Esophagus muscularis mucosa (tissue), 4 donors: ENCODE measurements around the gene TSPAN31.

Experiments used
- EP300 ChIP-seq: sonication (generic); formaldehyde crosslinking; IDR thresholded peaks from one replicate; pipeline ENCODE4 v1.6.1; 2017; ENCODE audit warnings: antibody characterized with exemption
- POLR2A ChIP-seq: fragments of 450-650 bp; IDR thresholded peaks from one replicate; pipeline ENCODE4 v1.6.1; 2017; ENCODE audit warnings: antibody characterized with exemption, moderate library complexity, mild to moderate bottlenecking, low read depth
- POLR2AphosphoS5 ChIP-seq, 2 donors: sonication (generic); formaldehyde crosslinking; IDR thresholded peaks; one replicate each; pipeline ENCODE4 v1.6.1; 2017; ENCODE audit warnings: antibody characterized with exemption in 2 of 2
- TF ChIP-seq, protein P1 (sequence below), 3 experiments: fragments of 200-600 bp in 2 of 3; fragments of 450-650 bp in 1 of 3; sonication (generic) in 2 of 3; IDR thresholded peaks; one replicate each; pipeline ENCODE4 v1.5.1; 2017 to 2019; ENCODE audit warnings: antibody characterized with exemption in 3 of 3, mild to moderate bottlenecking in 2 of 3, moderate library complexity in 1 of 3

DNA sequence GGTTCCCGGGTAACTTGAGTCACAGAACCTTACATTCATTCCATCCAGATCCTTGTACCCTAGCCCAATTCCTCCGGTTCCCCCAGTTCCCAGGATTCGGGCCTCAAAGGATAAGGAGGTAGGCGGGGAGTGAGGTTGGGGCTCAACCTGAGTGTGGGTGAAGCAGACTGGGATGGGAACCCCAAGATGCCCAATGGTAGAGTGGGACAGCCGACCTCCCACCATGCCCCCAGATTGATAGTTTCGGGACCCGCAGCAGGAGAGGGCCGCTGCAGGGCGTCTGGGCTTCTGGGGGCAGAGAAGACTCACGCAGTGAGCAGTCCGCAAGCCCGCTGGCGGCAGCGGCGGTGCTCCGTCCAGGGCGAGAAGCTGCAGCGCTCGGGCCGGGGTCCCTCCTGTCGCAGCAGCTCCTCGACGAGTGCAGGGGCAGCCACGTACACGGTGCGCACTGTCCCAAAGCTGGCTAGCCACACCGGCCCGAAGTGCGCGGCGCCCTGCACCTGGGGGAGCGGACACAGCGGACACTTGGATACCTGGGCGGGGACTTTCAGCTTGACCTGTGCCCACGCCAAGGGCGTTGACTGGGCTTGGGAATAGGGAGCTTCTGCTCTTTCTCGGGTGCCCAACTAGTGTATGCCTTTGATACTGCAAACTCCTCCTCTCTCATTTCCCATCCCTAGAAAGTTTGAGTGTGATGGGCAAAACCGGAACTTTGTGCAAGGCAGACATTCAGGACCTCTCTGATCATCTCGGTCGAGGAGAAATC is 21.0 kb downstream of the TSPAN31 start:
- TF ChIP-seq, protein P1, sequence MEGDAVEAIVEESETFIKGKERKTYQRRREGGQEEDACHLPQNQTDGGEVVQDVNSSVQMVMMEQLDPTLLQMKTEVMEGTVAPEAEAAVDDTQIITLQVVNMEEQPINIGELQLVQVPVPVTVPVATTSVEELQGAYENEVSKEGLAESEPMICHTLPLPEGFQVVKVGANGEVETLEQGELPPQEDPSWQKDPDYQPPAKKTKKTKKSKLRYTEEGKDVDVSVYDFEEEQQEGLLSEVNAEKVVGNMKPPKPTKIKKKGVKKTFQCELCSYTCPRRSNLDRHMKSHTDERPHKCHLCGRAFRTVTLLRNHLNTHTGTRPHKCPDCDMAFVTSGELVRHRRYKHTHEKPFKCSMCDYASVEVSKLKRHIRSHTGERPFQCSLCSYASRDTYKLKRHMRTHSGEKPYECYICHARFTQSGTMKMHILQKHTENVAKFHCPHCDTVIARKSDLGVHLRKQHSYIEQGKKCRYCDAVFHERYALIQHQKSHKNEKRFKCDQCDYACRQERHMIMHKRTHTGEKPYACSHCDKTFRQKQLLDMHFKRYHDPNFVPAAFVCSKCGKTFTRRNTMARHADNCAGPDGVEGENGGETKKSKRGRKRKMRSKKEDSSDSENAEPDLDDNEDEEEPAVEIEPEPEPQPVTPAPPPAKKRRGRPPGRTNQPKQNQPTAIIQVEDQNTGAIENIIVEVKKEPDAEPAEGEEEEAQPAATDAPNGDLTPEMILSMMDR (IDR thresholded peaks at IDR 0.05): no peak
- TF ChIP-seq POLR2A (no peak), EP300 (no peak), POLR2AphosphoS5 (IDR thresholded peaks at IDR 0.05) (no peak)
